ENCODE results near the gene HTT.
"Not testable (repeated sequence)": the region's sequence is repeated elsewhere in the genome, so short reads cannot be mapped to it uniquely, and the experiment has no call there.

Gene HTT

DNA sequence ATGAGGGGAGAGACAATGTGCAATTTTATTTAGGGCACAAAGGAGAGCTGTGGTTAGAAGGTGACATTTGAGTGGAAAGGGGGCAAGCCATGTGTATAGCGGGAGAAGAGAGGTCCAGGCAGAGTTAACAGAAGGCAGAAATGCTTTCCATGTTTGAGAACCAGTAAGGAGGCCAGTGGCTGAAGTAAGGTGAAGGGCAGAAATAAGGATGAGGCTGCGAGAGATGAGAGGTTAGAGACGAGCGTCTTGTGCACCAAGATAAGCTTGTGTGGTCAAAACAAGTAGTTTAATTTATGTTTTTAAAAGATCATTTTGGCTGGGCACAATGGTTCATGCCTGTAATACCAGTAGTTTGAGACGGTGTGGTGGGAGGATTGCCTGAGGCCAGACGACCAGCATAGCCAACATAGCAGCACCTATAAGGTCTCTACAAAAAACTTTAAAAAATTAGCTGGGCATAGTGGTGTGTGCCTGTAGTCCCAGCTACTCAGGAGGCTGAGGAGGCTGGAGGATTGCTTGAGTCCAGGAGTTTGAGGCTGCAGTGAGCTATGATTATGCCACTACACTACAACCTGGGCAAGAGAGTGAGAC, 8.5 kb downstream of the HTT start:
- no peak for DNase-seq (ENCODE audit: low read depth, low spot score)

DNA sequence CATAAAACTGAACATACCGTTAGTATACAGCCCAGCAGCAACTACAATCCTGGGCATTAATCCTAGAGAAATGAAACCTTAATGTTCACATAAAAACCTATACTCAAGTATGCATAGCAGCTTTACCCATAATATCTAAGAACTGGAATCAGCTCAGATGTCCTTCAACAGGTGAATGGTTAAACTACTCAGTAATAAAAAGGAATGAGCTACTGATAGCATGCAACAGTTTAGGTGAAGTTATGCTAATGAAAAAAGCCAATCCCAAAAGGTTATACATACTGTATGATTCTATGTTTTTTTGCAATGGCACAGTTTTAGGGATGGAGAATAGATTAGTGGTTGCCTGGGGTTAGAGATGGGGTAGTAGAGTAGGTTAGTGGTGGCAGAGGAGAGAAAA, 9.3 kb downstream of the HTT start:
- DNase-seq (ENCODE audit: low read depth, low spot score), result no peak

DNA sequence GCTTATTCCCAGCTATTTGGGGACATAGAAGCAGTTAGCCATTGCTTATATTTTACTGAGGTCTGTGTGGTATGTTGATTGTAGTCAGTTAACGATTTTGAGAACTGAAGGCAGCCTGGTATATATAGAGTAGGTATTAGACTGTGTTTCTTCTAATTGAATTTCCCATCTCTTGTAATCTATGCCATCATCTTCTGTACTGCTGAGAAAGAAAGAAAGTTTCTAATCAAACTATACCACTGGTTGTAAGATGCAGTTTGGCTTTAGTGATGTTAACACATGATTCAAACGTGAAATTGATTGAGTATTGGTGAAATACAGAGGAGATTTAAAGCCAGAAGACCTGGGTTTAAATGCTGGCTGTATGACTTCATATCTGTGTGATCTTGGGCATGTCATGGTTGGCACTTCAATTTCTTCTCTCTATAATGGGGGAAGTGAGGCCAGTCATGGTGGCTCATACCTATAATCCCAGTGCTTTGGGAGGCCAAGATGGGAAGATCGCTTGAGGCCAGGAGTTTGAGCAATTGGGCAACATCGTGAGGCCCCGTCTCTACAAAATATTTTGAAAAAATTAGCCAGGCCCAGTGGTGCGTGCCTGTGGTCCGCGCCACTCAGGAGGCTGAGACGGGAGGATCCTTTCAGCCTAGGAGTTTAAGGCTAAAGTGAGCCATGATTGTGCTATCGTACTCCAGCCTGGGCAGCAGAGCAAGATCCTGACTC, 11.6 kb downstream of the HTT start:
- no peak for DNase-seq (ENCODE audit: low read depth, low spot score)

DNA sequence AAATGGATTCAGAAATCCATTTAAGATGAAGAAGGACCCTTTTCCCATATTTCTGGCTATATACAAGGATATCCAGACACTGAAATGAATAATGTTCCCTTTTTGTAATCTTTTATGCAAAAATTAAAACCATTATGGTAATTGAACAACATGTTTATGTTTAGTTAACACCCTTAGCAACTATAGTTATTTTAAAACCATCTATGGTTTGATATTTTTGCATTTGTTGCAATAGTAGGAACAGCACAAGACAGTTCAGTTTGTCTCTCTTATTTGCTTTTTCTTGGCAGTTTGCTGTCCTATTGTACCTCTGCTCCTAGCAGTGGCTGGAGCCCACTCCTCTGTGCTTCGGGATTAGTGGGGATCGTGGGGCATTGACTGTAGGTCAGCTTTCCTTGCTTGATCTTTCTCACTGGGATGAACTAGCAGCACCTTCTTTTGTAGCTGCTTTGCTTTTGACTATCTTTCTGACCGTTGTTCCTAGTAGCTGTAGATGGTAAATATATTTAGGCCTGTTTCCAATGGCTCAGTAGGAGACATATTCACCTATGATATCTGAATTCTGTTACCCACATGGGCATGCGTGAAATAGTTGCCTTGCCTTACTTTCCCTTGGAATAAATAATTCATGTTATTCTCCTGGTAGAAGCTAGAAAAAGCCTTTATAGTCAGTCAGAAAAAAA, 12.8 kb downstream of the HTT start:
- DNase-seq (ENCODE audit: low read depth, low spot score), result no peak

DNA sequence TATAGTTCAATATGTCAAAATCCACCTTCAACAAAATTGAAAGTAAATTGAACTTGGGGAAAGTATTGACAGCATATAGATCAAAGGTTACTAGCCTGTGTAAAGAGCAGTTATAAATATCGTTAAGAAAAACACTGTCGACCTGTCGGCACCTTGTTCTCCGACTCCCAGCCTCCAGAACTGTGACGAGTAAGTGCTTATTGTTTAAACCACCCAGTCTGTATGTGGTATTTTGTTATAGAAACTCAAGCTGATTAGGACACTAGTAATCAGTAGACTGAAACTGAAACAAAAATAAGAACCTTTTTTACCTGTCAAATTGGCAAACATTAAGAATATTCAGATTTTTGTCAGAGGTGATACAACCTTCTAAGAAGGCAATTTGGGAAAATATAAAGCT, 17.0 kb downstream of the HTT start:
- no peak for DNase-seq (ENCODE audit: low read depth, low spot score)

DNA sequence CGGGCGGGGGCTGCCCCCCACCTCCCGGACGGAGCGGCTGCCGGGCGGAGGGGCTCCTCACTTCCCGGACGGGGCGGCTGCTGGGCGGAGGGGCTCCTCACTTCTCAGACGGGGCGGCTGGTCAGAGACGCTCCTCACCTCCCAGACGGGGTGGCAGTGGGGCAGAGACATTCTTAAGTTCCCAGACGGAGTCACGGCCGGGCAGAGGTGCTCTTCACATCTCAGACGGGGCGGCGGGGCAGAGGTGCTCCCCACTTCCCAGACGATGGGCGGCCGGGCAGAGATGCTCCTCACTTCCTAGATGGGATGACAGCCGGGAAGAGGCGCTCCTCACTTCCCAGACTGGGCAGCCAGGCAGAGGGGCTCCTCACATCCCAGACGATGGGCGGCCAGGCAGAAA, 20.2 kb downstream of the HTT start:
- not testable (repeated sequence) for DNase-seq (ENCODE audit: low read depth, low spot score)

DNA sequence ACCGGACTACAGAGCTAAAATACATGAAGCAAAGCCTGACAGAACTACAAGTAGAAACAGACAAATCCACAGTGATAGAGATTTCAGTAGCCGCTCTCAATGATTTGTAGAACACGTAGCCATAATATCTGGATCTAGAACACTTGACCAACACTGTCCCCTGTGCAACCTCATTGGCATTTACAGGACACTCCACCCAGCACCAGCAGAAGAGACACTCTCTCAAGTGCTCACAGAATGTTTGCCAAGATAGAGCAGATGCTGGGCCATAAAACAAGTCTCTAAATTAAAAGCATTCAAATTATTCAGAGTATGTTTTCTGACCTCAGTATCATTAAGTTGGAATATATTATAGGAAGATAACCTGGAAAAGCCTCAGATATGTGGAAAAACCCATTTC, 21.7 kb downstream of the HTT start:
- DNase-seq (ENCODE audit: low read depth, low spot score), result no peak

DNA sequence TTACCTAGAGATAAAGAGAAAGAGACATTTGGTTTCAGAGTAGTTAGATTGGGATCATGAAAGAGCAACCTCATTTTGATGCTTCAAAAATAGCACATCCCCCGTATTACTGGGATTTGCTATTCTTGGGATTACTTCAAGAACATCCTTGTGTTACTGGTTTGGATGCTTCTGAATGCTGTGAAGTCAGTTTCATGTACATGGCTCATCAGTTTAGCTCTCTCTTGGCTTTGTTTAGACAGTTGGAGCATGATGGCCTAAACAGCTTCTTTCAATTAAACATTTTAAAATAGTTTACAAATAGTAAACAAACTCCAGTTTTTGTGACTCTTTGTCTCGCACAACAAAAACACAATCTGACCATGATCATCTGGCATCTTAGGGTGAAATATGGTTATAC, 23.9 kb downstream of the HTT start:
- DNase-seq (ENCODE audit: low read depth, low spot score), result no peak

DNA sequence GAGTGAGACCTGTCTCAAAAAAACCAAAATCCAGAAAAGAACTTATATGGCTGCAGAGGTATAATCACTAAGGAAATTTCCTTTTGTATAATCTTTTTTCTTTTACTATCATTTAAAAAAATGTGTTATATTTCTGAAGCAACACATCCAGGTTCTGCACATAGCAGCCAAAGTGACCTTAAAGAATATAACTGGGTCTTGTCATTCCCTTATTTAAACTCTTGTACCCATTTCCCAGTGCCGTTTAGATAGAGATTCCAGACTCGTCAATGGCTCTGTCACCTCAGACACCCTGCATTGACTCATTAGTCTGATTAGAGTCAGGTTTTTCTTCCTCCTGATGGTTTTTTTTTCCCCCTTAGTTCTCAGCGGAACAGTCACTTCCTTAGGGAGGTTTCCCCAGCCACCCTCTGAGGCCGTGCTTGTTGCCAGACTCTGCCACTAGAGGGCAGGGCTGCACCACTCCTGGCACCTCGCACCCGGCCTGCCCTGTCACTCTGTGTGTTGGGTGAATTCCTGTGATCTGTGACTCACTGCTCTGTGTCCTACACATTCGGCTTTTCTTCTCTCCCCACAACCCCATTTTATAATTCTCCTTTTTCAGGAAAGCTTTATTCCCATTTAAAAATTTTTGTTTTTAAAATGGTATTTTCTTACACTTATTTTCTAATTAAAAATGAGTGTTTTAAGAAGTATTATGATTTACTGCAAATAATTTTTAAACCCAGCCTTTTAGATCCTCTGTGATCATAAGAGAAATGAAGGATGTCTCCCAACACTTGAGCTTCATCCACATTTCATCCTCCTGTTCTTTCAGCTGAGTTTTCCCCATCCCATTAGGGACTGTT, 32.1 kb downstream of the HTT start:
- DNase-seq (ENCODE audit: low read depth, low spot score), result peak; percentile 58

DNA sequence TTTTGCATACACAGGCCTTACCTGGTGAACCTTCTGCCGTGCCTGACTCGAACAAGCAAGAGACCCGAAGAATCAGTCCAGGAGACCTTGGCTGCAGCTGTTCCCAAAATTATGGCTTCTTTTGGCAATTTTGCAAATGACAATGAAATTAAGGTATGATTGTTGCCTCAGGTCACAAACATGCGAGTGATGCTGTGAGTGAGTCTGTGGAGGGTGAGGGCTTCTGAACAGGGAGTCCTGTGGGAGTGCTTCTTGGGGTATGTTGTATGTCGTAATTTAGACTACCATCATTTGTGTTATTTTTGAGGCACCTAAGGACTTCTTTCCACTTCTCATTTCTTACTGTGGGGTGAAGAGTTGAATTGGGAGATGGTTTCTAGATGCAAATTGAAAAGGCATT, 32.8 kb downstream of the HTT start:
- DNase-seq (ENCODE audit: low read depth, low spot score), result no peak

DNA sequence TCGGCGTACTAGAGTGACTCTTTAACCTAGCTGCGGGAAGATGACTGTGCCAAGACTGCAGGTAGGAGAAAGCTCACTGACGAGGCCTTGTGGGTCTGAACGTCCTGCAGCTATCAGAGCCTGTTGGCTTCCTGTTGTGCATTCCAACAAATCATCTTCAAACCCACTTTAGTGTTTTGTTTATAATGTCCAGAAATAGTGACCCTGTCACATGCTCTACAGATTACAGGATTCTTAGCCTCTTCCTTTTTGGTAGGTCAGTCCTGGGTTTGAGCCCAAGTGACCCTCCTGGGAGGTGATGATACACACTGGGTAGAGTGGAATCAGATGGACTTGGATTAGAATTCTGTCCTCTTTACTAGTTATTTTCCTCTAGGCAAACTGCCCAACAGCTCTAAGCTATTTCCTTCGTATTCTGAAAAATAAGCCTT, 33.2 kb downstream of the HTT start:
- DNase-seq (ENCODE audit: low read depth, low spot score), result no peak

DNA sequence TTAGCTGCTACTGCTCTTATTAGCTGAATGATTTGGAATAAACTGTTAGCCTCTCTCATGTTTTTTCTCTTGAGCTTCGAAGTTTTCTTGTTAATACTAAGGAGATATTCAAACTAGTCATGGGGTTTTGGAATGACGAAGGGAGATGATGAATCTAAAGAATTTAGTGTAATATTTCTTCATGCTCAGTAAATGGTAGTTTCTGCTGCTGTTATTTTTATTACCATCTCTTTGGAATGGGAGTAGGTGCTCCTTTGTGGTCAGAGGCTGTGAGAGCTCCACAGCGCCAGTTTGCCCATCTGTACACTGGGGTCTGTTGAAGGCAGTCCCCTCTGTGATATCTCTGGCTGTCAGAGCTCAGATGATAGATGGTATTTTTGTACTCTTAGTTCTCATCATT, 33.7 kb downstream of the HTT start:
- no peak for DNase-seq (ENCODE audit: low read depth, low spot score)

DNA sequence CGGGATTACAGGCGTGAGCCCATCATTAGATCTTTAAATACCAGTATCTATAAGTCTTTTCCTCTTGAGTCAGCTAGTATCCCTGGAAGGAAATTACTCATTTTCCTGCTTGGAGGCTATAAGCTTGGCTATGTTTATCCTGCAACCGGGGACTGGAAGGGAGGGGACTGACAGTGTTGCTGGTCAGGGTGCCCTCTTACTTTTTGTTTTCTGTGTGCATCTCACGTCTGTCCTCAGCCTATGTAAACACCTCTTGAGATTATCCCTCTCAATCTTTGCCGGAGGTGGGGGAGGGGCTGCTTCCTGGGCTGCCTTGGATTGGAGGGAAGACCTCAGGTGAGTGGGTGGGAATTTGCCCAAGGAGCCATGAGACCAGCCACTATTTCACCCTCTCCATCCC, 37.0 kb downstream of the HTT start:
- peak; percentile 29 for DNase-seq (ENCODE audit: low read depth, low spot score)

DNA sequence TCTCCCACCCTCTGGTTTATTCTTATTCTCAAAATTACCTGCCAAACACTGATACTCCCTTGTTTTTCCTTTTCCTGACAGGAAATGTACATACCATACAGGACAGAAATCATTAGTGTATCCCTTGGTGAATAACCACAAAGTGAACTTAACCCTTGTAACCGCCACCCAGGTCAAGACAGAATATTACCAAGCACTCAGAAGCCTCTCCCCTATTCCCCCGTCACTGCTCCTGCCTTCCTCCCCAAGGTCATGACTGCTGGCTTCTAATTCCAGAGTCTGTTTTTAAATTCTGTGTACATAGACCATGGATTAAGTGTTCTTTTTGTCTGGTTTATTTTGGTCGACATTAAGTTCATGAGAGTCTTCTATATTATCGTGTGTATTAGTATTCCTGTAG, 37.7 kb downstream of the HTT start:
- no peak for DNase-seq (ENCODE audit: low read depth, low spot score)

DNA sequence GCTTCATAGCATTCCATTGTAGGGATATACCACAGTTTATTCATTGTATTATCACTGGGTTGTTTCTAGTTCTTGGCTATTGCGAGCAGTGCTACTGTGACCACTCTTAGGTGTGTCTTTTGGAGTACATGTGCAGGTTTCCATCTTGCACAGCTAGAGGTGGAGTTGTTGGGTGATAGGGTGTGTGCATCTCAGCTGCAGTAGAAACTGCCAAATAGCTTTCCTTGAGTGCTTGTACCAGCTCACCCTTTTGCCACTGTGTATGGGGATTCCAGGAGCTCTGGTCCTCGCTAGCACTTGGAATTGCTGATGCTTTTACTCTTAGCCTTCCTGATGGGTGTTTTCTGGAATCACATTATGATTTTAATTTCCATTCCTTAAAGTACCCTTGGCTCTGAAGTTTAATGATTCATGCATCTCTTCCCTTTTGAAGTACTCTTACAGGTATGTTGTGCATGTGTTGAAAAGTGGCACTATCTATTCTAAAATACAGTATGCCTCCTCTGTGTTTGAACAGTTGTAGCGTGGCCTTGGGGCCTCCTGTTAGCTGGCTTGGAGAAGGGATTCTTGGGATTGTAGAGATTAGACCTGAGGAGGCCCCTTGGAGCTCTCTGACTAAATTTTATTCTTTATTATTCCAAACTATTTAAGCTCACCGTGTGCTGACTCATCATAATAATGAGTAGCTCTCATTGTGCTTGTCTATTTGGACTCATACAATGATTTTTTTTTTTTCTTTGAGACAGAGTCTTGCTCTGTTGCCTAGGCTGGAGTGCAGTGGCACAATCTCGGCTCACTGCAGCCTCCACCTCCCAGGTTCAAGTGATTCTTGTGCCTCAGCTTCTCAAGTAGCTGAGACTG, 38.4 kb downstream of the HTT start:
- DNase-seq (ENCODE audit: low read depth, low spot score), result no peak

DNA sequence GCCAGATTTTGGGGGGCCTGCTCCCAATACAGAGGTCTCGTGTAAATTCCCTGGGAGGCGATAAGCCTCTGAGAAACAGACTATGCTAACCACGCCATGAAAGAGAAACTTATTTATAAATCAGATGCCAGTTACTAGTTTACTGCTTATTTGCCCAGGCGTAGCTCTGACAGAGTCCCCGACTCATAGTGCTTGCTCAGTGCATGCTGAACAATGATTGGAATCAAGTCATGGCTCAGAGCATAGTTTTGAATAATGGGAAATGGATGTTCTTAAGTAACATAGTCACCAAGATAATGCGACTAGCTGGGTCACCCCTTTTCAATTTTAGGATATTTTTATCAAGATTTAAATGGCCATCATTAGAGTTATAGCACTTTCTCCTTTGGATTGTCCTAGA, 39.9 kb downstream of the HTT start:
- DNase-seq (ENCODE audit: low read depth, low spot score), result no peak

DNA sequence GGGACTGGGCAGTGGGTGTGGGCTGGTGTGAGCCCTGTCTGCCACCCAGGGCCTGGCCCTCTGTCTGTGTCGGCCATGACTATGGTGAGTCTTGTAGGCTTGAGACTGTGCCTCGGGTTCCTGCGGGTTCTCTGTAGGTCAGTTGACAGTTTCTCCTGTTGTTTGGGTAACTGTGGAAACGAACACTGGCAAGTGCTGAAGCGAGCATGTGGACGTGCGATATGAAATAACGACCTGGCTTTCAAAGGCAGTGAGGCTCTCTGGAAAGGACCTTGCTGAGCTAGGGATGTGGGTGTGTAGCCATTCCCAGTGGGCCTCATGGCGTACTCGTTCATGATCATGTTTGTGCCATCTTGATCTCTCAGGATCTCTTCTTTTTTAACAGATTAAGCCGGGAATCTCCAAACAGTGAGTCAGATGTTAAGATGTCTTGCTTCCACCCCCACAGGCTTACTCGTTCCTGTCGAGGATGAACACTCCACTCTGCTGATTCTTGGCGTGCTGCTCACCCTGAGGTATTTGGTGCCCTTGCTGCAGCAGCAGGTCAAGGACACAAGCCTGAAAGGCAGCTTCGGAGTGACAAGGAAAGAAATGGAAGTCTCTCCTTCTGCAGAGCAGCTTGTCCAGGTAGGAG, 41.3 kb downstream of the HTT start:
- no peak for DNase-seq (ENCODE audit: low read depth, low spot score)

DNA sequence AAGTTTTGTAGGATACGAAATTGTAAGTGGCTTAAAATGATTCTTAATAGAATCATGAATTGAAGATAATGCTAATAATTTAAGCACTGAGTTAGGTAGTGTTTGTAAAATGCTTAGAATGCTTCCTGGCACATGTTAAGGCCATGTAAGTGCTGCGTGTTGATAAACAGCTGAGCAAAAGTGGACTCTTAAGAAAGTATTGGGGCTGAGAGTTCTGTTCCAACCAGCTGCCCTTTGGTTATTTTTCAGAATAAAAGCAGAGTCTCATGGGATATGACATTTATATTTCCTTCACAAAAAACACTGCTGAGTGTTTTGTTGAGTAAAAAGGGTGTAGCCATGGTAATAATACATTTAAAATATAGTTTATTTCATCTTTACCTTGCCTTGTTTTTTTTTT, 42.5 kb downstream of the HTT start:
- DNase-seq (ENCODE audit: low read depth, low spot score), result no peak

DNA sequence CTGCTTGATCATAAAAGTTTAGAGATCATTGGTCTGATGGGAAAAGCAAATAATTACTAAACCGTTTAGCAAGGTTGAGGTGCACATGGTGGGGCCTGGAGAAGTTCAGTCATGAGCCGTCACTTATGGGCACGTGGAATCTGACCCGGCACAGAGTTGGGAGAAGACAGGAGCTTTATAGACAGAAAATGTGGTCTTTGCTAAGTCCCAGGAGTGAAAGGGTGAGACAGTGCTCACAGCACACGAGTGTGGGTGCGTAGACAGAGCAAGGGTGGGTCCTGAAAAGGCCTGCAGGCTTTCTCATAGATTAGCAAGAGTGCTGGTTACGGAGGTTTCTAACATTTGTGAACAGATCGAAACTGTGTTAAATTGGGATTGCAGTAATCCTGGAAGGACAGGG, 43.8 kb downstream of the HTT start:
- no peak for DNase-seq (ENCODE audit: low read depth, low spot score)

DNA sequence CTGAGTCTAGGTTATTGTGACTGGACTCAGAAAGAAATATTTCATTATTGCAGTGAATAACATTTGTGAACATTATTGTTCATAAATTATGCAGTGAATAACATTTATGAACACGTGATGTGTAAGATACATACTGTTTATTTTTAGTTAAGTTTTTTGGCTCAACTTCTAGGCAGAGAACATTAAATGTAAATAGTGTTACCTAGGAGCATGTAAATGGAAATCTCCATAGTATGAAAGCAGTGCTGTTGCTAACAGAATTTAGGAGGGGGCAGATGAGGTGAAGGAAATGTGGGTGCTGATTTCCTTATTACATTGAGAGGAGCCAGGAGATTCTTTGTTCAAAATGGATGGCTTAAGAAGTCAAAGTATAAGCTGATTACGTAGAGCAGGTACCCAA, 45.0 kb downstream of the HTT start:
- no peak for DNase-seq (ENCODE audit: low read depth, low spot score)

DNA sequence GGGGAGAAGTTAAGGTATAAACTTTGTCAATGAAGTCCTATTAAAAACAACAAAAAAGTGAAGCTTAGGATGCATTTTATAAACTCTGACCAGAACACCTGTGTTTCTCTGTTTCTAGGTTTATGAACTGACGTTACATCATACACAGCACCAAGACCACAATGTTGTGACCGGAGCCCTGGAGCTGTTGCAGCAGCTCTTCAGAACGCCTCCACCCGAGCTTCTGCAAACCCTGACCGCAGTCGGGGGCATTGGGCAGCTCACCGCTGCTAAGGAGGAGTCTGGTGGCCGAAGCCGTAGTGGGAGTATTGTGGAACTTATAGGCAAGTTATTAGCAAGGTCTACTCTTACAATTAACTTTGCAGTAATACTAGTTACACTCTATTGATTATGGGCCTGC, 46.6 kb downstream of the HTT start:
- no peak for DNase-seq (ENCODE audit: low read depth, low spot score)

Measured in smooth muscle cell of the brain vasculature (primary cell).